CD4-positive, alpha-beta memory T cell (primary cell): ENCODE data around the gene KIAA0825. TPM values are rescaled to one million over a fixed set of nuclear protein-coding genes. Genes with fewer than 3 reads are reported as not detected.
A peak's percentile ranks its signal among the peaks of the same experiment; 100 is the strongest.

Experiments
- CTCF ChIA-PET: fragments of 350-600 bp; sonication (Branson Sonifier 250); formaldehyde crosslinking; loops from one replicate; lab custom pipeline; 2021; ENCODE audit warnings: inconsistent platforms; ENCODE audit not compliant: partially characterized antibody; lab: Charles Lee
- POLR2A ChIA-PET: fragments of 350-600 bp; sonication (Branson Sonifier 250); formaldehyde crosslinking; loops from one replicate; lab custom pipeline; 2021; ENCODE audit not compliant: partially characterized antibody; lab: Charles Lee
- DNase-seq, 5 donors: peaks; one replicate each; pipeline versions ENCODE4 v3.0.0 to v3.0.0-alpha.2; 2020 to 2022; ENCODE audit warnings: mixed read lengths in 1 of 5
- H3K27ac ChIP-seq: one replicate; pipeline ENCODE4 v1.7.0; 2013; ENCODE audit warnings: low read depth, low read length
- H3K27me3 ChIP-seq: 2 replicates; pipeline ENCODE4 v1.7.0; 2013; ENCODE audit warnings: mild to moderate bottlenecking, low read length, moderate library complexity; ENCODE audit not compliant: insufficient read depth
- H3K36me3 ChIP-seq: 2 replicates; pipeline ENCODE4 v1.7.0; 2013; ENCODE audit warnings: mild to moderate bottlenecking, low read length, moderate library complexity; ENCODE audit not compliant: insufficient read depth
- H3K4me1 ChIP-seq: 2 replicates; pipeline ENCODE4 v1.7.0; 2013; ENCODE audit warnings: mild to moderate bottlenecking, low read length, moderate library complexity; ENCODE audit not compliant: insufficient read depth
- H3K4me3 ChIP-seq, 2 donors: one replicate each; pipeline ENCODE4 v1.7.0; 2013; ENCODE audit warnings: low read length in 2 of 2, mild to moderate bottlenecking in 1 of 2
- H3K9me3 ChIP-seq, 2 donors: one replicate each; pipeline ENCODE4 v1.7.0; 2013; ENCODE audit warnings: low read length in 2 of 2, control low read depth in 1 of 2; ENCODE audit not compliant: control insufficient read depth in 1 of 2
- H3K27ac Mint-ChIP-seq, 7 donors: one replicate each; pipeline ENCODE4 v1.8.0; 2020 to 2021; ENCODE audit warnings: mixed read lengths in 7 of 7, mild to moderate bottlenecking in 6 of 7, inconsistent platforms in 3 of 7, moderate library complexity in 3 of 7
- H3K27me3 Mint-ChIP-seq, 2 donors: one replicate each; pipeline ENCODE4 v1.8.0; 2020 to 2021; ENCODE audit warnings: mixed read lengths in 2 of 2
- H3K36me3 Mint-ChIP-seq, 2 donors: one replicate each; pipeline ENCODE4 v1.8.0; 2020 to 2021; ENCODE audit warnings: mixed read lengths in 2 of 2, inconsistent platforms in 1 of 2, mild to moderate bottlenecking in 1 of 2
- H3K4me1 Mint-ChIP-seq, 4 donors: one replicate each; pipeline ENCODE4 v1.8.0; 2020 to 2021; ENCODE audit warnings: mixed read lengths in 4 of 4, mild to moderate bottlenecking in 1 of 4
- H3K4me3 Mint-ChIP-seq, 8 donors: one replicate each; pipeline ENCODE4 v1.8.0; 2020 to 2021; ENCODE audit warnings: mixed read lengths in 8 of 8, mild to moderate bottlenecking in 7 of 8, moderate library complexity in 6 of 8, inconsistent platforms in 3 of 8
- H3K9me3 Mint-ChIP-seq, 8 donors: one replicate each; pipeline ENCODE4 v1.8.0; 2020 to 2021; ENCODE audit warnings: mixed read lengths in 8 of 8, mild to moderate bottlenecking in 5 of 8, inconsistent platforms in 3 of 8, moderate library complexity in 1 of 8
- intact Hi-C: fragments of 100-400 bp; cut with micrococcal nuclease; formaldehyde crosslinking; loops from one replicate; pipeline ENCODE4 v1.15.1; 2023
- polyA plus RNA-seq, 2 donors: library from polyadenylated mRNA; unstranded; fragments of 300-500 nt; fragmentation: Illumina TruSeq; gene quantifications; one replicate each; pipeline ENCODE4 v1.2.3, GENCODE V29; 2021
- total RNA-seq, 2 experiments: library from RNA; stranded (reverse); gene quantifications; one replicate each; pipeline ENCODE4 v1.2.3, GENCODE V29; 2021

KIAA0825 gene, protein sequence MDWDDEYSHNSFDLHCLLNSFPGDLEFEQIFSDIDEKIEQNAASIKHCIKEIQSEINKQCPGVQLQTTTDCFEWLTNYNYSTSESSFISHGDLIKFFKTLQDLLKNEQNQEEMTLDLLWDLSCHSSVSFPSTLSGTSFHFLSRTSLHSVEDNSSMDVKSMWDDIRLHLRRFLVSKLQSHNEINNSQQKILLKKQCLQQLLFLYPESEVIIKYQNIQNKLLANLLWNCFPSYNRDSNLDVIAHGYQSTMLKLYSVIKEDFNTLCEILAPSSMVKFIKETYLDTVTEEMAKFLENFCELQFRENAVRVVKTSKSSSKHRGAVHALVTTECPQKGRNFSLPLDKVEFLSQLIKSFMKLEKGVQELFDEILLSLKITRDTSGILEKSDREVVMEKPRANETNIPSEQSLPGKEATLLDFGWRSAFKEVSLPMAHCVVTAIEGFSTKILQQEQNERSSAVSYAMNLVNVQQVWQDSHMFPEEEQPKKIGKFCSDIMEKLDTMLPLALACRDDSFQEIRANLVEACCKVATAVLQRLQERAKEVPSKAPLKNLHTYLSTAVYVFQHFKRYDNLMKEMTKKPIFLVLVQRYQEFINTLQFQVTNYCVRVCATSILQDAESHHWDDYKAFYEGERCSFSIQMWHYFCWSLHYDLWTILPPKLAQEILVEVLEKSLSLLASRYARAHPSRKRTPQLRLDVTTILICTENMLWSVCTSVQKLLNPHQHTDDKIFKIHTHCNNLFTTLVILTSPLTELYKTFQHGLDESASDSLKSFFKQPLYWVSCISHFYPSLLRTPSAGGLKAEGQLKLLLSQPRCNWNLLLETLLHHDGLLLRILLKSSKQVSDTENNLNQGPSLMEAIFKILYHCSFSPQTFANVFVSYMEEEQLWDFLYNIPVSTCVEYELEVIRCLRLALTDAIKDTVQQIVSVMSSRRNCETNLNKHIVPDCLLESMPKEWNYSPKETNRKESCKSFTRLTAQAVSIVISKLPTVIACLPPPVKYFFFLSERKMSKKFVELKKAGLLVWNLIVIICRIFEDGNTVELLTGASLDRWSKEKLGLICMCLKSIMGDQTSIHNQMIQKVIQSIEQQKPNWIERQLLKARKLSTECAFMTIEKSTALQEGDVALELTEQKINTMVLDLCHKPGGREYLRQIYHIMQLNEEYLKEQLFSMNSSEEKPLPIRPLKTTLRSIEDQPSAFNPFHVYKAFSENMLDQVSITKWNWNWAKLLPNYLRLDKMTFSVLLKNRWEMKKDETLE (N-terminal part only)
- total RNA-seq (1 to 10 TPM; 2.1 to 2.2 TPM), polyA plus RNA-seq (1 to 10 TPM; 1.5 to 2.0 TPM)

DNA sequence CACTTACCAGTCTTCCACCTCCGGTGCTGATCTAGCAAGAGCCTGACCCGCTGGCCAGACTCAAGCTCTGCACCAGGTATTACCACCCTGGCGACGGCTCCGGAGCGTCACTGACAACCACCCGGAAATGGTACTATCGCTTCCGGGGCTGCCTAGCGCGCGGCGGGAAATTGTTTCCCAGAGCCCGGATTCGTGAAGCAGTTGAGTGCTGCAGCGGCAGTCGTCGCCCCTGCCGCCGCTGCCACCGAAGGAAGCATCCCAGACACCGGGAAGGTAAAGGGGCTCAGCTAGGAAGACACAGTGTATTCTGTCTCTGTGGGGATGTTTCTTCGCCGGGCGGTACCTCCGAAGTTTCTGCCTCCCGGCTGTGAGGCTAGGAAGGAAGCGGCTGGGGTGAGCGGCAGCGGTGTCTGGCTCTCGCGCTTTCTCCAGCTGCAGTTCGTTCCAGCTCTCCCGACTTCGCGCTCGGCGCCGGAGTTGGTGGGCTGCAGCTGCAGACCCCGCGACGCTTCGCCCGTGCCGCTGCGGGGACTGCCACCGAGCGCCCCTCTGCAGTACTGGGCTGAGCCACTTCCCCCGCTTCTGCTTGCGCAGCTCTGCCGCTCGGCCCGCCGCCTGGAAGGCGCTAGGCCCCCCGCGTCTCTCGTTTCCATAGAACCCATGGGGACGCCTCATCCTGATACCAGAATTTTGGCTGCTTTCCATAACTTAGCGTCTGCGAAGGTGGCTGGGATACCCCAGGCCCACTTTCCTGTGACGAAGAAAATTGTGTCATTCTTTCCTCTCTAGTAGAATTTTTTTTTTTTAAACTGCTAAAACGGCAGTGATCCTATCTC lies at the start of gene KIAA0825, which contains the start of gene SLF1:
TSS of gene KIAA0825 (minus strand) at position 112 of the 836 bp plus-strand sequence. CDS start 81,478 bp downstream, outside the sequence.
TSS of gene SLF1 (plus strand) at position 177 of the 836 bp plus-strand sequence. CDS start 10,142 bp downstream, outside the sequence.
- Mint-ChIP-seq H3K27ac (peak within 1 kb of the TSS; percentile 86 to 96 (median 90)), H3K27me3 (no peaks in the 10 kb centered on the region), H3K36me3 (peaks cover 0 to 14% of the 10 kb centered on the region in 2 donors), H3K4me3 (peak within 1 kb of the TSS; percentile 89 to 98 (median 94)), H3K9me3 (no peaks in the 10 kb centered on the region), H3K4me1 (peaks cover 25 to 50% (median 41%) of the 10 kb centered on the region in 4 donors)
- DNase-seq: peak; percentile 85 to 91 (median 86)
- H3K4me3 ChIP-seq: peak within 1 kb of the TSS; percentile 25 to 67
- H3K27ac ChIP-seq: peak within 1 kb of the TSS; percentile 57
- POLR2A ChIA-PET: interaction anchor here (1.0 to 1.7 kb wide), 5 partner anchors 9 to 52 kb away, joined by 3 to 7 read pairs (median 3); no protein-coding TSS in a partner anchor
- CTCF ChIA-PET: interaction anchor here (1.1 to 1.8 kb wide), 6 partner anchors 9 to 119 kb away, joined by 3 to 6 read pairs (median 4); no protein-coding TSS in a partner anchor
- no peaks in the 10 kb centered on the region for H3K36me3 ChIP-seq
- H3K9me3 ChIP-seq: no peaks in the 10 kb centered on the region
- intact Hi-C loops: loop anchor here (1.0 to 10.0 kb wide), 4 partner anchors 40 to 1034 kb away; partner anchors contain the start of genes NR2F1 and NR2F1-AS1
- H3K4me1 ChIP-seq: peaks cover 48% of the 10 kb centered on the region
- no peaks in the 10 kb centered on the region for H3K27me3 ChIP-seq

DNA sequence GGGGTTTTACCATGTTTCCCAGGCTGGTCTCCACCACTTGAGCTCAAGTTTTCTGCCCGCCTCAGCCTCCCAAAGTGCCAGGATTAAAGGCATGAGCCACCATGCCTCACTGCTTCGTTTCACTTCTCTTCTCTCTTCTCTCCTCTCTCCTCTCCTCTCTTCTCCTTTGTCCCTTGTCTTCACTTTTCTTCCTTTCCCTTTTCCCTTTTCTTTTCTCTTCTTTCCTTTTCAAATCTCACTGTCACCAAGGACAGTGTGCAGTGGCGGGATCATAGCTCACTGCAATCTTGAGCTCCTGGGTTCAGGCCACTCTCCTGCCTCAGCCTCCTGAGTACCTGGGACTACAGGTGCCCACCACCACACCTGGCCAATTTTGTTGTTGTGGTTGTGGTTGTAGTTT lies 49.5 kb upstream of the KIAA0825 start:
- H3K36me3 ChIP-seq: peaks cover 5% of the 10 kb centered on the region
- peak overlapping the region in 2 of 7 donors; percentile 39 to 55 for H3K27ac Mint-ChIP-seq
- H3K27me3 Mint-ChIP-seq: no peaks in the 10 kb centered on the region
- DNase-seq: no peak
- peaks cover 0 to 2% (median 0%) of the 10 kb centered on the region in 4 donors for H3K4me1 Mint-ChIP-seq
- H3K36me3 Mint-ChIP-seq: peaks cover 43 to 50% of the 10 kb centered on the region in 2 donors
- intact Hi-C loops: no loop called here
- H3K4me3 ChIP-seq: no peak overlapping the region
- no peak overlapping the region for H3K27ac ChIP-seq
- no peak overlapping the region for H3K4me3 Mint-ChIP-seq
- POLR2A ChIA-PET: no interaction called here
- CTCF ChIA-PET: no interaction called here
- H3K4me1 ChIP-seq: no peaks in the 10 kb centered on the region
- no peaks in the 10 kb centered on the region for H3K9me3 ChIP-seq
- H3K9me3 Mint-ChIP-seq: peaks cover 0 to 1% (median 0%) of the 10 kb centered on the region in 8 donors
- no peaks in the 10 kb centered on the region for H3K27me3 ChIP-seq

DNA sequence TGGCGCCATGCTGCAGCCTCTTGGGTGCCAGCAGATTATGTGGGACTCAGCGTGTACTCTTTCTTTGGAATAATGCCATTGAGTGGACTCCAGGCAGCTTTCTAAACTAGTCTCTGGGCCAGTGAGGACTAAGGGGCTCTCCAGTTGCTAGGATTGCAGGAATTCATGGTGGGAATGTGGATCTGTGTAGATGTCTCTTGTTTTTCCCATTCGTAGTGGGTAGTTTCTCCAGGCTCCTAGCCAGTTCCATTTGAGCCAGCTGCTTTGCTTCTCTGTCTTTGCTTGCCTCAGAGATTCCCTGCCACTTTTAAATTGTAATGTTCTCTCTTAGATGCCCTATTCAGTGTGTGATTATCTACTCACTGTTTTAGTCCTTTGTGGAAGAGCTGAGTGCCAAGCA lies 42.7 kb upstream of the KIAA0825 start:
- H3K27ac ChIP-seq: no peak overlapping the region
- intact Hi-C loops: no loop called here
- H3K4me3 Mint-ChIP-seq: no peak overlapping the region
- peaks cover 54 to 65% of the 10 kb centered on the region in 2 donors for H3K36me3 Mint-ChIP-seq
- H3K27me3 ChIP-seq: no peaks in the 10 kb centered on the region
- no peak overlapping the region for H3K4me3 ChIP-seq
- CTCF ChIA-PET: no interaction called here
- peaks cover 10% of the 10 kb centered on the region for H3K36me3 ChIP-seq
- H3K4me1 ChIP-seq: no peaks in the 10 kb centered on the region
- peaks cover 5 to 34% (median 26%) of the 10 kb centered on the region in 8 donors for H3K9me3 Mint-ChIP-seq
- peaks cover 0 to 6% (median 0%) of the 10 kb centered on the region in 4 donors for H3K4me1 Mint-ChIP-seq
- DNase-seq: no peak
- POLR2A ChIA-PET: no interaction called here
- H3K27ac Mint-ChIP-seq: no peak overlapping the region
- peaks cover 0 to 8% of the 10 kb centered on the region in 2 donors for H3K9me3 ChIP-seq
- no peaks in the 10 kb centered on the region for H3K27me3 Mint-ChIP-seq

DNA sequence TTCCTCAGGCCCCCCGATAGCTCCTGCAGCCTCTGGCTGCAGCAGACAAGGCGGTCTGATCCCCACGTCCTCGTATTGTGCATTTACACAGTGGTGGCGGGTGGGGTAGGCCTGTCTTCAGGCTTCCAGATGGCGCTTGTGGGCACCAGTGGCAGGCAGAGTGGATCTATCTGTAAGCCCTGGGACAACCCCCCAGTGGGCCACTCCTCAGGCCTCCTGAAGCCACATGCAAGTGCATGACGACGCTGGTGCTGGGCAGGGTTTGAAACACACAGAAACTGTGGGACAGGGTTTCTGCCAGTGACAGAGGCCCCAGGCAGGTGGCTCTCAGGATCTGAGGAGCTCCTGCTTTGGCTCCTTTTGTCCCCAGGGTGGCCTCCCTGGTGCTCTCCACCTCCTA lies 42.1 kb upstream of the KIAA0825 start:
- Histone ChIP-seq H3K4me1 (no peaks in the 10 kb centered on the region), H3K9me3 (peaks cover 0 to 8% of the 10 kb centered on the region in 2 donors), H3K36me3 (peaks cover 10% of the 10 kb centered on the region), H3K4me3 (no peak overlapping the region), H3K27ac (no peak overlapping the region), H3K27me3 (no peaks in the 10 kb centered on the region)
- peaks cover 5 to 39% (median 31%) of the 10 kb centered on the region in 8 donors for H3K9me3 Mint-ChIP-seq
- H3K27me3 Mint-ChIP-seq: no peaks in the 10 kb centered on the region
- H3K27ac Mint-ChIP-seq: peak overlapping the region in 1 of 7 donors; percentile 7
- POLR2A ChIA-PET: no interaction called here
- DNase-seq: no peak
- no peak overlapping the region for H3K4me3 Mint-ChIP-seq
- CTCF ChIA-PET: no interaction called here
- intact Hi-C loops: no loop called here
- H3K4me1 Mint-ChIP-seq: peaks cover 0 to 6% (median 0%) of the 10 kb centered on the region in 4 donors
- peaks cover 57 to 67% of the 10 kb centered on the region in 2 donors for H3K36me3 Mint-ChIP-seq

DNA sequence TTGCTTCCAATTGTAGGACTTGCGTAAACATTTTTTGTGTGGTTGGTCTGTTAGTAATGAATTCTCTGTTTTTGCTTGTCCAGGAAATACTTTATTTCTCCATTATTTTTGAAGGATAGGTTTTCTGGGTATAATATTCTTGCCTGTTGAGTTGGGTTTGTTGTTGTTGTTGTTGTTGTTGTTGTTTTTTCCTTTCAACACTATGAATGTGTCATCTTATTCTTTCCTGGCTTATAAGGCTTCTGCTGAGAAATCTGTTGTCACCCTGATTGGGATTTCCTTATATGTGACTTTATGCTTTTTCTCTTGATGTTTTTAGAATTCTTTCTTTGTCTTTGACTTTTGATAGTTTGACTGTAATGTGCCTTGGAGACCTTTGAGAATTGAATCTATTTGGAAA lies 39.9 kb upstream of the KIAA0825 start:
- no peaks in the 10 kb centered on the region for H3K27me3 ChIP-seq
- H3K27me3 Mint-ChIP-seq: no peaks in the 10 kb centered on the region
- ChIA-PET POLR2A (no interaction called here), CTCF (interaction anchor here (1.1 kb wide), 1 partner anchor 72 kb away, joined by 3 read pairs; no protein-coding TSS in a partner anchor)
- H3K4me1 Mint-ChIP-seq: peaks cover 0 to 6% (median 0%) of the 10 kb centered on the region in 4 donors
- H3K4me3 ChIP-seq: no peak overlapping the region
- H3K4me1 ChIP-seq: no peaks in the 10 kb centered on the region
- H3K9me3 ChIP-seq: peaks cover 0 to 8% of the 10 kb centered on the region in 2 donors
- H3K36me3 ChIP-seq: peaks cover 5% of the 10 kb centered on the region
- no peak overlapping the region for H3K27ac ChIP-seq
- H3K9me3 Mint-ChIP-seq: peaks cover 5 to 49% (median 38%) of the 10 kb centered on the region in 8 donors
- no peak overlapping the region for H3K4me3 Mint-ChIP-seq
- H3K36me3 Mint-ChIP-seq: peaks cover 67 to 74% of the 10 kb centered on the region in 2 donors
- intact Hi-C loops: no loop called here
- DNase-seq: no peak
- no peak overlapping the region for H3K27ac Mint-ChIP-seq

DNA sequence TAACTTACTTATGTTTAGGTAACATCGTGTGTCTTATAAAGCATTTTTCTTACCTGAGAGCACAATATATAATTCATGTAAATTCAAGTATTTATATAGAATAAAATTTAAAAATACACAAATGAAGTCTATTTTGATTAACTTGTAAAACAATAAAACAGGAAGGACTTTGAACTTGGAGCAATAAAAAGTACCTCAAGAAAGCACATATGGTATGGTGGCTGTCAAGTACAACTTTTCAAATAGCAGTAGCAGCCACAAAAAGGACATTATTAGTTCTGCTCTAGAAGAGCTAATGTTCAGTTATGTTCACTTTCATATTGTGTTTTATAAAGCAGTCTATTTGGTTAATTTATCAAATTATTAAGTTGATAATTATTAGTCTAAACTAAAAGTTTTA lies 31.5 kb upstream of the KIAA0825 start:
- no peak for DNase-seq
- ChIA-PET CTCF (no interaction called here), POLR2A (no interaction called here)
- peaks cover 0 to 3% (median 1%) of the 10 kb centered on the region in 4 donors for H3K4me1 Mint-ChIP-seq
- H3K4me3 Mint-ChIP-seq: no peak overlapping the region
- H3K36me3 ChIP-seq: no peaks in the 10 kb centered on the region
- no peak overlapping the region for H3K27ac Mint-ChIP-seq
- no peaks in the 10 kb centered on the region for H3K27me3 Mint-ChIP-seq
- H3K9me3 ChIP-seq: no peaks in the 10 kb centered on the region
- no peak overlapping the region for H3K4me3 ChIP-seq
- no peaks in the 10 kb centered on the region for H3K4me1 ChIP-seq
- intact Hi-C loops: no loop called here
- no peaks in the 10 kb centered on the region for H3K27me3 ChIP-seq
- H3K9me3 Mint-ChIP-seq: peaks cover 0 to 4% (median 2%) of the 10 kb centered on the region in 8 donors
- no peak overlapping the region for H3K27ac ChIP-seq
- H3K36me3 Mint-ChIP-seq: peaks cover 42 to 52% of the 10 kb centered on the region in 2 donors
